HepG2 (cell line): ENCODE results near the gene TGFBI. TPM values are rescaled to one million over a fixed set of nuclear protein-coding genes. Genes with fewer than 3 reads are reported as not detected.

ENCODE experiments used
- ATAC-seq: fragments of 200-7000 bp; cut with Tn5 transposase; 3 replicates; pipeline ENCODE4 v1.9.1; 2020; ENCODE audit warnings: mild to moderate bottlenecking, moderate library complexity
- BruUV-seq: library from RNA; stranded (reverse); fragments of 400-500 nt; replicated peaks from 2 replicates; lab custom pipeline; 2021; lab: Mats Ljungman, UMichigan
- CTCF ChIA-PET: fragments of 300-600 bp; formaldehyde crosslinking; extraction: SDS; loops from one replicate; lab custom pipeline; 2021; ENCODE audit warnings: low total read pairs, inconsistent platforms, low intra/inter-chr PET ratio; lab: Yijun Ruan, JAX
- POLR2A ChIA-PET: fragments of 350-600 bp; sonication (Branson Sonifier 250); formaldehyde crosslinking; loops from one replicate; lab custom pipeline; 2020; ENCODE audit warnings: antibody characterized with exemption, inconsistent platforms; lab: Yijun Ruan, JAX
- DNase-seq: peaks from one replicate; pipeline ENCODE4 v3.0.0-alpha.2; 2015; ENCODE audit warnings: low spot score
- FAIRE-seq: peaks from 3 replicates; lab custom pipeline; 2011; peaks lifted over from hg19 to GRCh38; lab: Jason Lieb, UNC
- H2AFZ ChIP-seq: one replicate; pipeline ENCODE4 v1.6.1; 2011; ENCODE audit warnings: low read length, inconsistent platforms
- H3K27ac ChIP-seq: fragments of 300-600 bp; 3 replicates; pipeline ENCODE4 v1.8.0; 2011; ENCODE audit warnings: mixed run types, mild to moderate bottlenecking, mixed read lengths, low read length, inconsistent platforms; ENCODE audit not compliant: insufficient read depth; ENCODE audit errors: extremely low read length
- H3K27me3 ChIP-seq, 2 experiments: fragments of 200-600 bp in 1 of 2; 2 replicates in 1 of 2; 3 replicates in 1 of 2; pipeline versions ENCODE4 v1.6.0 to v1.8.0; 2011; ENCODE audit warnings: low read length in 2 of 2, mild to moderate bottlenecking in 2 of 2, moderate library complexity in 2 of 2, inconsistent platforms in 1 of 2; ENCODE audit not compliant: insufficient read depth in 2 of 2, control insufficient read depth in 1 of 2
- H3K36me3 ChIP-seq, 2 experiments: fragments of 200-600 bp in 1 of 2; replicated peaks in 1 of 2; 2 replicates in 1 of 2; 3 replicates in 1 of 2; pipeline versions ENCODE4 v1.5.1 to v1.8.0; 2011; ENCODE audit warnings: low read length in 2 of 2, inconsistent platforms in 1 of 2; ENCODE audit not compliant: insufficient read depth in 2 of 2, control insufficient read depth in 1 of 2
- H3K4me1 ChIP-seq: 2 replicates; pipeline ENCODE4 v1.5.1; 2012; ENCODE audit warnings: low read length, inconsistent platforms; ENCODE audit not compliant: insufficient read depth
- H3K4me2 ChIP-seq: 2 replicates; pipeline ENCODE4 v1.6.0; 2011; ENCODE audit warnings: low read depth, low read length, inconsistent platforms
- H3K4me3 ChIP-seq, 3 experiments: fragments of 200-600 bp in 1 of 3; sonication (generic), shearing (Covaris generic) in 1 of 3; replicated peaks in 1 of 3; 2 replicates each; pipeline ENCODE4 v1.5.1; 2011 to 2016; ENCODE audit warnings: low read length in 3 of 3, inconsistent platforms in 2 of 3, low read depth in 2 of 3, mild to moderate bottlenecking in 2 of 3, control low read depth in 1 of 3, mixed read lengths in 1 of 3; ENCODE audit not compliant: insufficient read depth in 1 of 3
- H3K79me2 ChIP-seq: one replicate; pipeline ENCODE4 v1.6.1; 2011; ENCODE audit warnings: low read length, inconsistent platforms; ENCODE audit not compliant: insufficient read depth
- H3K9ac ChIP-seq: 2 replicates; pipeline ENCODE4 v1.6.0; 2011; ENCODE audit warnings: mild to moderate bottlenecking, low read depth, low read length, inconsistent platforms; ENCODE audit not compliant: insufficient read depth
- H3K9me3 ChIP-seq: 2 replicates; pipeline ENCODE4 v1.5.1; 2012; ENCODE audit warnings: mild to moderate bottlenecking, low read length
- H4K20me1 ChIP-seq: 2 replicates; pipeline ENCODE4 v1.6.0; 2011; ENCODE audit warnings: inconsistent platforms, mild to moderate bottlenecking, low read length, moderate library complexity; ENCODE audit not compliant: insufficient read depth
- CTCF ChIP-seq: sonication (generic); formaldehyde crosslinking; IDR thresholded peaks from 2 replicates; pipeline ENCODE4 v1.5.0; 2020; ENCODE audit warnings: mild to moderate bottlenecking, missing genetic modification reagents, moderate library complexity
- ERF ChIP-seq: IDR thresholded peaks from 2 replicates; pipeline ENCODE4 v1.6.1; 2018; ENCODE audit warnings: missing biosample characterization, missing genetic modification reagents
- FOXA3 ChIP-seq: IDR thresholded peaks from 2 replicates; pipeline ENCODE4 v1.6.1; 2016; ENCODE audit warnings: missing genetic modification reagents, missing compliant biosample characterization
- IRF2 ChIP-seq: IDR thresholded peaks from 2 replicates; pipeline ENCODE4 v1.6.1; 2018; ENCODE audit warnings: missing genetic modification reagents, missing compliant biosample characterization
- MED13 ChIP-seq: sonication (generic); formaldehyde crosslinking; IDR thresholded peaks from 2 replicates; pipeline ENCODE4 v1.5.0; 2020; ENCODE audit warnings: missing genetic modification reagents
- RAD21 ChIP-seq: fragments of 450-650 bp; formaldehyde crosslinking; IDR thresholded peaks from 2 replicates; pipeline ENCODE4 v1.5.0; 2020; ENCODE audit warnings: mild to moderate bottlenecking
- RBM39 ChIP-seq: fragments of 200-400 bp; formaldehyde crosslinking; IDR thresholded peaks from one replicate; pipeline ENCODE4 v1.6.1; 2018; ENCODE audit warnings: antibody characterized with exemption, mild to moderate bottlenecking, low read depth, low read length; ENCODE audit not compliant: poor library complexity, severe bottlenecking
- RFX3 ChIP-seq: IDR thresholded peaks from 2 replicates; pipeline ENCODE4 v1.6.1; 2016; ENCODE audit warnings: missing biosample characterization, missing genetic modification reagents
- RXRB ChIP-seq: IDR thresholded peaks from 2 replicates; pipeline ENCODE4 v1.6.1; 2016; ENCODE audit warnings: borderline replicate concordance, missing genetic modification reagents, missing compliant biosample characterization
- SMC3 ChIP-seq: IDR thresholded peaks from 2 replicates; pipeline ENCODE4 v1.6.1; 2011; ENCODE audit warnings: low read length, improper control_type of control experiment
- SOX5 ChIP-seq: IDR thresholded peaks from 2 replicates; pipeline ENCODE4 v1.6.1; 2016; ENCODE audit warnings: borderline replicate concordance
- SRSF9 ChIP-seq: fragments of 200-400 bp; formaldehyde crosslinking; IDR thresholded peaks from 2 replicates; pipeline ENCODE4 v1.6.1; 2018; ENCODE audit warnings: borderline replicate concordance, mild to moderate bottlenecking, low read depth, low read length; ENCODE audit not compliant: insufficient read depth, poor library complexity, severe bottlenecking
- STAG1 ChIP-seq: sonication (generic); formaldehyde crosslinking; IDR thresholded peaks from 2 replicates; pipeline ENCODE4 v1.4.0; 2020; ENCODE audit warnings: missing genetic modification reagents
- ZKSCAN8 ChIP-seq: IDR thresholded peaks from 2 replicates; pipeline ENCODE4 v1.6.1; 2016; ENCODE audit warnings: borderline replicate concordance, missing genetic modification reagents, missing compliant biosample characterization
- ZNF143 ChIP-seq: sonication (generic); formaldehyde crosslinking; IDR thresholded peaks from 2 replicates; pipeline ENCODE4 v1.4.0; 2020; ENCODE audit warnings: missing genetic modification reagents
- ZNF230 ChIP-seq: sonication (generic); formaldehyde crosslinking; IDR thresholded peaks from 2 replicates; pipeline ENCODE4 v1.4.0; 2020; ENCODE audit warnings: mild to moderate bottlenecking, missing genetic modification reagents
- ZNF446 ChIP-seq: sonication (generic); formaldehyde crosslinking; IDR thresholded peaks from 2 replicates; pipeline ENCODE4 v1.5.0; 2020; ENCODE audit warnings: mild to moderate bottlenecking, missing genetic modification reagents
- ZNF451 ChIP-seq: sonication (generic); formaldehyde crosslinking; IDR thresholded peaks from 2 replicates; pipeline ENCODE4 v1.5.0; 2020; ENCODE audit warnings: mild to moderate bottlenecking, missing genetic modification reagents
- ZZZ3 ChIP-seq: sonication (generic); formaldehyde crosslinking; IDR thresholded peaks from 2 replicates; pipeline ENCODE4 v1.4.0; 2020; ENCODE audit warnings: missing genetic modification reagents, mild to moderate bottlenecking, borderline replicate concordance
- WGBS: methylation state at CpG from one replicate; pipeline ENCODE4 v1.1.6; 2017; ENCODE audit warnings: low lambda C conversion rate; 5-methylcytosine and 5-hydroxymethylcytosine counted together
- in situ Hi-C: cut with HindIII; loops from 2 replicates; pipeline ENCODE4 v1.10.0; 2017; ENCODE audit warnings: low pct_unique_long_range_greater_than_20kb; ENCODE audit not compliant: extremely low pct_ligation_motif_present
- intact Hi-C: fragments of 100-400 bp; cut with micrococcal nuclease; formaldehyde crosslinking; loops from one replicate; pipeline ENCODE4 v1.10.0; 2022; ENCODE audit not compliant: unreplicated experiment
- polyA plus RNA-seq, 8 experiments: library from polyadenylated mRNA; depleted of rRNA in 3 of 8; stranded (reverse) in 7 of 8; unstranded in 1 of 8; fragments of >200 nt; fragmentation: Illumina TruSeq in 4 of 8; extraction: Trizol in 4 of 8; gene quantifications; 2 replicates each; pipeline versions ENCODE4 v1.2.1 to v1.2.3, GENCODE V29; 2011 to 2016; ENCODE audit warnings: low read depth in 4 of 8, missing spikeins in 1 of 8, mixed read lengths in 1 of 8; ENCODE audit not compliant: insufficient read depth in 1 of 8
- total RNA-seq, 5 experiments: library from RNA; depleted of rRNA; stranded (reverse); fragments of >200 nt; fragmentation: Illumina TruSeq; extraction: Trizol; gene quantifications; 2 replicates each; pipeline ENCODE4 v1.2.3, GENCODE V29; 2016; ENCODE audit warnings: low read depth in 1 of 5
- TF ChIP-seq, protein P1 (sequence below): sonication (generic); formaldehyde crosslinking; IDR thresholded peaks from 2 replicates; pipeline ENCODE4 v1.4.0; 2020; ENCODE audit warnings: missing genetic modification reagents, borderline replicate concordance
- TF ChIP-seq, protein P2 (sequence below): sonication (generic); formaldehyde crosslinking; IDR thresholded peaks from 2 replicates; pipeline ENCODE4 v1.4.0; 2020; ENCODE audit warnings: mild to moderate bottlenecking, missing genetic modification reagents

Gene TGFBI
- total and polyA plus RNA-seq, 2 of the 13 experiments (the other 11 are each of a cell fraction or from before 2014, with no cell fraction given): 275 to 457 TPM

GRCh38 chr5:136062366-136063274 is 33.8 kb downstream of the TGFBI start:
- H3K4me3 ChIP-seq: no peak overlapping the region
- H4K20me1 ChIP-seq: no peaks in the 10 kb centered on the region
- H3K36me3 ChIP-seq: peaks cover 30 to 53% of the 10 kb centered on the region in 2 experiments
- H3K79me2 ChIP-seq: no peaks in the 10 kb centered on the region
- BruUV-seq: no TSS peak
- 91% methylated on average over 6 of the region's 6 CpGs for WGBS
- peaks cover 58% of the 10 kb centered on the region for H3K4me1 ChIP-seq
- no peak overlapping the region for H3K9ac ChIP-seq
- H3K4me2 ChIP-seq: no peak overlapping the region
- no peak overlapping the region for H2AFZ ChIP-seq
- FAIRE-seq: peak; percentile 72
- peak overlapping the region; percentile 28 for H3K27ac ChIP-seq
- no peaks in the 10 kb centered on the region for H3K27me3 ChIP-seq
- H3K9me3 ChIP-seq: no peaks in the 10 kb centered on the region
- intact Hi-C loops: loop anchor here (1.0 to 2.0 kb wide), 3 partner anchors 74 to 131 kb away; no protein-coding TSS in a partner anchor
- CTCF ChIA-PET: interaction anchor here (0.8 to 2.7 kb wide), 4 partner anchors 20 to 175 kb away, joined by 3 to 23 read pairs (median 8); no protein-coding TSS in a partner anchor
- peak; percentile 14 for ATAC-seq
- POLR2A ChIA-PET: interaction anchor here (1.0 to 2.4 kb wide), 4 partner anchors 9 to 34 kb away, joined by 3 to 12 read pairs (median 8); partner anchors contain the start of gene TGFBI
- in situ Hi-C loops: loop anchor here (5.0 kb wide), 2 partner anchors 35 to 120 kb away; partner anchors contain the start of gene TGFBI
- peak; percentile 69 for DNase-seq
- no peak for TF ChIP-seq RFX3 (CRISPR knock-in tag)
- no peak for TF ChIP-seq ZNF230
- no peak for TF ChIP-seq ZZZ3 (CRISPR knock-in tag)
- TF ChIP-seq MED13: no peak
- TF ChIP-seq ZKSCAN8: no peak
- TF ChIP-seq, protein P1, sequence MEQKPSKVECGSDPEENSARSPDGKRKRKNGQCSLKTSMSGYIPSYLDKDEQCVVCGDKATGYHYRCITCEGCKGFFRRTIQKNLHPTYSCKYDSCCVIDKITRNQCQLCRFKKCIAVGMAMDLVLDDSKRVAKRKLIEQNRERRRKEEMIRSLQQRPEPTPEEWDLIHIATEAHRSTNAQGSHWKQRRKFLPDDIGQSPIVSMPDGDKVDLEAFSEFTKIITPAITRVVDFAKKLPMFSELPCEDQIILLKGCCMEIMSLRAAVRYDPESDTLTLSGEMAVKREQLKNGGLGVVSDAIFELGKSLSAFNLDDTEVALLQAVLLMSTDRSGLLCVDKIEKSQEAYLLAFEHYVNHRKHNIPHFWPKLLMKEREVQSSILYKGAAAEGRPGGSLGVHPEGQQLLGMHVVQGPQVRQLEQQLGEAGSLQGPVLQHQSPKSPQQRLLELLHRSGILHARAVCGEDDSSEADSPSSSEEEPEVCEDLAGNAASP: peak; percentile 15; the same call in 1 of the 2 replicates
- TF ChIP-seq STAG1 (CRISPR knock-in tag): peak; percentile 86
- TF ChIP-seq ZNF143 (CRISPR knock-in tag): peak; percentile 48; the same call in 1 of the 2 replicates
- TF ChIP-seq ZNF451 (CRISPR knock-in tag): no peak
- TF ChIP-seq SOX5 (CRISPR knock-in tag): no peak
- TF ChIP-seq, protein P2, sequence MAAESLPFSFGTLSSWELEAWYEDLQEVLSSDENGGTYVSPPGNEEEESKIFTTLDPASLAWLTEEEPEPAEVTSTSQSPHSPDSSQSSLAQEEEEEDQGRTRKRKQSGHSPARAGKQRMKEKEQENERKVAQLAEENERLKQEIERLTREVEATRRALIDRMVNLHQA (CRISPR knock-in tag): no peak
- TF ChIP-seq ERF (CRISPR knock-in tag): 0 out of 2 replicates have a peak, but pooled peaks have one; percentile 22
- TF ChIP-seq RBM39: no peak
- 0 out of 2 replicates have a peak, but pooled peaks have one; percentile 13 for TF ChIP-seq FOXA3 (CRISPR knock-in tag)
- peak; percentile 32; the same call in 1 of the 2 replicates for TF ChIP-seq RXRB (CRISPR knock-in tag)
- peak; percentile 94 for TF ChIP-seq SMC3
- TF ChIP-seq ZNF446: no peak
- TF ChIP-seq RAD21 (CRISPR knock-in tag): peak; percentile 83
- no peak for TF ChIP-seq IRF2
- peak; percentile 70 for TF ChIP-seq CTCF (CRISPR knock-in tag)
- TF ChIP-seq SRSF9: no peak
